GF-D8 (cell line): ENCODE data around the gene ANKRD40.
A peak's percentile ranks its signal among the peaks of the same experiment; 100 is the strongest.
"Not testable (repeated sequence)": the region's sequence is repeated elsewhere in the genome, so short reads cannot be mapped to it uniquely, and the experiment has no call there.

Experiments
- DNase-seq: peaks from one replicate; lab custom pipeline; 2025; lab: John Stamatoyannopoulos, UW

ANKRD40 gene, protein sequence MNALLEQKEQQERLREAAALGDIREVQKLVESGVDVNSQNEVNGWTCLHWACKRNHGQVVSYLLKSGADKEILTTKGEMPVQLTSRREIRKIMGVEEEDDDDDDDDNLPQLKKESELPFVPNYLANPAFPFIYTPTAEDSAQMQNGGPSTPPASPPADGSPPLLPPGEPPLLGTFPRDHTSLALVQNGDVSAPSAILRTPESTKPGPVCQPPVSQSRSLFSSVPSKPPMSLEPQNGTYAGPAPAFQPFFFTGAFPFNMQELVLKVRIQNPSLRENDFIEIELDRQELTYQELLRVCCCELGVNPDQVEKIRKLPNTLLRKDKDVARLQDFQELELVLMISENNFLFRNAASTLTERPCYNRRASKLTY

DNA sequence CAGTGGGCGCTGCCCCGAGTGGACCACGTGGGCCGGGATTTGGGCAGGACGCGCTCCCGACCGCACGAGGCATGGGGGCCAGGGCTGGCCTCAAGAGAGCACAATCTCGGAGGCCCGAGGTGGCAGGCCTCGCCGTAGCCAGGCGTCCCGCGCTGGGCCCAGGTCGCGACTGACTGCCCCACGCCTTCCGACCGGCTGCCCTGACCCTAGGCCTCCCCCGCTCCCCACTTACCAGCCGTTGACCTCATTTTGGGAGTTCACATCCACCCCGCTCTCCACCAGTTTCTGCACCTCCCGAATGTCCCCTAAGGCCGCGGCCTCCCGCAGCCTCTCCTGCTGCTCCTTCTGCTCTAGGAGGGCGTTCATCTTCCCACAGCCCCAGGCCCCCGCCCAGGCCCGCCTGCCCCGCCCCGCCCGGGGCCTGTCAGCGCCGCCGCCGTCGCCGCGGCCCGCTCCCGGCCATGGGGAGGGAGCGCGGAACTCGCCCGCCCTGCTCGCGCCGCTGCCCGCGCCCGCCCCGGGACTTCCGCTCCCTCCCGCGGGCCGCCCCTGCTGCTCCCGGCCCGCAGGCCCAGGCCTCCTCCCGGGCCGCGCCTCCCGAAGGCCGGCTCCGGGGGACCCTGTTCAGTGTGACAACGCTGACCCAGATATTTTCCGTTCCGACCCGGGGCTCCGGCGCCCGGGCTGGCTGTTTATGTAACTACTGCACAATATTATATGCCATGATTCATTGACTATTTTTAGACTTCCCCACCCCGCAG is at the start of gene ANKRD40:
ANKRD40 (minus strand) TSS at position 626 of the 761 bp plus-strand sequence; CDS start at position 366, 260 bp downstream.
- DNase-seq: peak; percentile 68

DNA sequence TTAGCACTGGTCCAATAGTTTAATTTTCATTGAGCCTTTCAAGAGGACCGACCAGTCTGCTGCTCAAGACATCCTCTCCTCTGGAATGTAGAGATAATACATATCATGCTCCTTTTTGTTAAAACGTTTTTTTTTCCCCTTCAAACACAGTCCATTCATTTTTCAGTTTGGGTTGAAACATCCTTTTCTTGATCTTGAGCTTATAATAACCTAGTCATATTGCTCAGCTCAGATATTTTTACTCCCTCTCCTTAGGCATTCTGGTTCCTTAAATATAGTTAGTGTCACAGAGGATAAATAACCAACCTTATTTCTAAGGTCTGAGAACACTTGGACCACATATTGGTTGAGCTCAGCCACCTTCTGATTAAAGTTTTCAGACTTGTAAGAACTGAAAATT is 46.8 kb upstream of the ANKRD40 start:
- DNase-seq: no peak

DNA sequence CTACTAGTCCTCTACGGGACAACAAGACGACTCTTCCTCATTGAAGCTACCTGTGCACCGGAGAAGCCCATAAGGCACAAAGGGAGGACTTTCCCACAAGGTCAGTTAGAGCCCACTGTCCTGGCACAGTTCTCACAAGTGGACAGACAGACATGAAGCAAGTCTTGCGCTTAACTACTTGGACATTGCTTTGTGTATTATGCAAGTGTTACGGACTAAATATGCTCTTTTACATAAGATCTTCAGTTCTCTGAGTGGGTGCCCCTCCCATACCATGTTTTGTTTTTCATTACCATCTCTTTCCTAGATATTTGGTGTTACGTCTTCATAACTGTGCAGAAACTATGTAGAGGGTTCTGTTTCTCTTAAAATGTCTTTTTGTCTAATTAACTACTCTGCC is 41.5 kb upstream of the ANKRD40 start:
- DNase-seq: no peak

DNA sequence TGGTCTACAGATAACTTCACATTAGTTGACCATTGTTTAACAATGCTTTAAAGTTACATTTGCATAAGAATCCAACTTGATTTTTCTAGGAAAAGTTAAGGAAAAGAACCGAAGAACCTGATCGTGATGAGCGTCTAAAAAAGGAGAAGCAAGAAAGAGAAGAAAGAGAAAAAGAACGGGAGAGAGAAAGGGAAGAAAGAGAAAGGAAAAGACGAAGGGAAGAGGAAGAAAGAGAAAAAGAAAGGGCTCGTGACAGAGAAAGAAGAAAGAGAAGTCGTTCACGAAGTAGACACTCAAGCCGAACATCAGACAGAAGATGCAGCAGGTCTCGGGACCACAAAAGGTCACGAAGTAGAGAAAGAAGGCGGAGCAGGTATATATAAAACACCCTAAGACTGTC is 37.9 kb upstream of the ANKRD40 start:
- DNase-seq: no peak

DNA sequence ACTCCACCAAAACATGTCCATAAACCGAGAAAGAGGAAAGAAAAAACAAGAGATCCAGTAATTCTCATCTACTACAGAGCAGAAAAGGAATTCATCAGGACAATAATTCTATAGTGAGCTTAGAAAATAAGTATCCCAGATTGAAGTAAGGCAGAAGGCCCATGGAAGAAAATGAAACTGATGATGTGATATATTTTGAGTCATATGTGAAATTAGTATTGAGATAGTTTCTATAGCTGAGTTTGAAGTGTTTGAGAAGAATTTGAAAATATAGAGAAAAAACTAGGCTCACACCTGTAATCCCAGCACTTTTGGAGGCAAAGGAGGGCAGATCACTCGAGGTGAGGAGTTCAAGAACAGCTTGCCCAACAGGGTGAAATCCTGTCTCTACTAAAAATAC is 31.4 kb upstream of the ANKRD40 start:
- no peak for DNase-seq

DNA sequence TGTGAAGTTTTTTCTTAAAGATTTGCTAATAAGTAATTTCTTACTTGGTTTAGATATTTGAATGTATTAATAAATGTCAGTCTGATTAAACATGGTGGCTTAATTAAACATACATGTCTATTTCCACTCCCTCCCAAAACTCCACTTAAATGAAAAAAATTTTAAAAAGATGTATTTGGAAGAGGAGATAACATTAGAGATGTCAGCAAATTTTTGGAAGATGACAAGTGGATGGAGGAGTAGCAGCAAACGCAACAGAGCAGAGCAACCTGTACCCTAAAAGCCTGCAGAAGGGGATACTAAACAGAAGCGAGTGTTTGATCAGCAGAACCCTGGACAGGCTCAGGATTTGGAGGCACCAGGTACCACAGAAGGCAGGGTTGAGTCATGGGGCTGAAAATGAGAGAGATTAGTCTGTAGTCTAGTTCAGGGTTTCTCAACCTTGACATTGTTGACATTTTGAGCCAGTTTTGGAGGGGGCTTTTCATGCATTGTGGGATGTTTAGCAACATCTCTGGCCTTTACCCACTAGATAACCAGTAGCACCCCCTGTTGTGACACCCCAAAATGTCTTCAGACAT is 29.5 kb upstream of the ANKRD40 start:
- no peak for DNase-seq

DNA sequence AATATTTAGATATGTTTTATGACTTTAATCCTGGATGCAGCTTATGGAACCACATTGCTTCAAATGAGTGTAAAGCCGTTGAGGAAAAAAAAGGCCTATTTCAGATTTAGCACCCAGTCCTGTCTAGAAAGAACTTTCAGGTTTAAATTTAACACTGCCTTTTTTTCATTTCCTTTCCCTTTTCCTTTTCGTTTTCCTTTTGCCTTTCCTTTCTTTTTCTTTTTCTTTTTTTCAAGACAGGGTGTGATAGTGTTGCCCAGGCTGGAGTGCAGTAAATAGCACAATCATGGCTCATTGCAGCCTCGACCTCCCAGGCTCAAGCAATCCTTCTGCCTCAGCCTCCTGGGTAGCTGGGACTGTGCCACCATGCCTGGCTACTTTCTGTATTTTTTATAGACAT is 27.6 kb upstream of the ANKRD40 start:
- DNase-seq: no peak

DNA sequence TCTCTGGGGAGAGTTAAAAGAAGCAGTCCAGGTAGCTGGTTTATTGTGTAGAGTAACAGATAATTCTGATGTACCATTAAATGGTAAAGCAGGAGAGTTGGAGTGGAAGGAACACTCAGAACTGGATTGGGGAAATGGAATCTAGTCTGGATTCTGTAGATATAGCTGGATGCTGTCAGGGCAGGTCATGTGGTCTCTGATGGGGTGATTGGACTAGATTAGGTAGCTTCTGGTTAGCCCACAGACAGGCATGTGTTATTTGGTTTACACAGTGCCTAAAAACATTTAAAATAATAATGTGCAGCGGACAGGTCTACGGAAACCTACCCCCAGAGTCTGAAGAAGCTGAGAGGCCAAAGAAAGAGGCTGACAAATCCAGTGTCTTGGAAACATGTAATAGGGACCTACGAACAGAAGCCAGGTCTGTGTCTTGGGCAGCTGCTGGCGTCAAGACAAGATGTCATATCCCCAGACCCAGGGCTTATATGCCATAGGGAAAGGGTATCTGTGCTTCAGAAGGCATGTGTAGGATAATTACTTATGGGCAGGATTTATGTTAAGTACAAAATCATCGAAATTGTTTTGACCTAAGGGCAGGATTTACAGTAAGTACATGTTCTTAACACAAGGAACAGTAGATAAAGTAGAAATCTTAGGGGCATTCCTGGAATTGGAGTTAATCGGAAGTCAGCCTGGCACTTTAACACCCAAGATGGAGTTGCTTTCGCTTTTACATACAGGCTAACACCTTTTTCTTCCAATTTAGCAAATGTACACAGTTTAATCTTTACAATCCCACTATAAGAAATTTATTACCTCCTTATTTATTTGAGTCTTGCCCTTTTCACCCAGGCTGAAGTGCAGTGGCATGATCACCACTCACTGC is 24.1 kb upstream of the ANKRD40 start:
- no peak for DNase-seq

DNA sequence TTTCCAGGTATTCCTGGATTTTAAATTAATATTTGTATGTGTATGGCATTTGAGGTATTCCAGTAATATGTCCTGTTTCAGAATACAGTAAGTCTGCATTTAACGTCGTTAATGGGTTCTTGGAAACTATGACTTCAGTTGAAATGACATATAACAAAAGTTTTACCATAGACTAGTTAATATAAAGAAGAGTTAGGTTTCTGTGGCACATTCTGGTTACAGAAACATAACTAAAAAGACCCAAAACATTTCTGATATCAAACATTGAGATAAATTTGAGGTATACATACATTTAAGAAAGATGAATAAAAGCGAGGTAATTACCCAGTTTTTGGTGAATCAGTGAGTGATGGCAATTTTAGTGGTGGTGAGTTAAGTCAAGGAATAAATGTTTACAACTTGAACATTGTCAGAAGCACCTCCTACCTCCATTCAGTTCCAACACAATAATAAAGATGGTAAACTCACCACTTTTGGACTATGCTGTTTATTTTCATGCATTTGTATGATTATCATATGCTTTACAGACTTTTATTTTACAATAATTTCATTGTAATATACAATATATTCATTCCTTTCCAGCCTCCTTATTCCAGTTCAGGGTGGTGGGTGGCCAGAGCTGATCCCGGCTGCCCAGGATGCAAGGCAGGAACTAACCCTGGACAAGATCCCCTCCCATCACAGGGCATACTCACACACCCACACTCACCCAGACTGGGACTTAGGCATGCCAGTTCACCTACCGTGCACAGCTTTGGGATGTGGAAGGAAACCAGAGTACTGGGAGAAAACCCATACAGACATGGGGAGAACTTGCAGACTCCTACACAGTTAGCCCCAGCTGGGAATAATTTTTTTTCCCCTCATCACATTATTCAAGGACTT is 21.4 kb upstream of the ANKRD40 start:
- DNase-seq: no peak

DNA sequence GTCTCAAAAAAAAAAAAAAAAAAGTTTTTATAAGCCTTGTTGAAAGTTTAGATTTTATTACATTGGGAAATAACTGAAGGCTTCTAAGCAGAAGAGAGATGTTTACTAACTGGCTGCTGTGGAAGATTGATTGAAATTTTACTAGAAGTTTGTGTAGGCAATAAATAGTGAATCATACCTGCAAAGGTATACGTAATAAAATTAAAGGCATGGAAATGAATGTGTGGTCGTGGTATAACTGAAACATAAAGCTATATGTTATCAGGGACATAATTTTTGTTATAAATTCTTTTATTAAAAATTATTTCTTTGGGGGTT is 20.4 kb upstream of the ANKRD40 start:
- no peak for DNase-seq

DNA sequence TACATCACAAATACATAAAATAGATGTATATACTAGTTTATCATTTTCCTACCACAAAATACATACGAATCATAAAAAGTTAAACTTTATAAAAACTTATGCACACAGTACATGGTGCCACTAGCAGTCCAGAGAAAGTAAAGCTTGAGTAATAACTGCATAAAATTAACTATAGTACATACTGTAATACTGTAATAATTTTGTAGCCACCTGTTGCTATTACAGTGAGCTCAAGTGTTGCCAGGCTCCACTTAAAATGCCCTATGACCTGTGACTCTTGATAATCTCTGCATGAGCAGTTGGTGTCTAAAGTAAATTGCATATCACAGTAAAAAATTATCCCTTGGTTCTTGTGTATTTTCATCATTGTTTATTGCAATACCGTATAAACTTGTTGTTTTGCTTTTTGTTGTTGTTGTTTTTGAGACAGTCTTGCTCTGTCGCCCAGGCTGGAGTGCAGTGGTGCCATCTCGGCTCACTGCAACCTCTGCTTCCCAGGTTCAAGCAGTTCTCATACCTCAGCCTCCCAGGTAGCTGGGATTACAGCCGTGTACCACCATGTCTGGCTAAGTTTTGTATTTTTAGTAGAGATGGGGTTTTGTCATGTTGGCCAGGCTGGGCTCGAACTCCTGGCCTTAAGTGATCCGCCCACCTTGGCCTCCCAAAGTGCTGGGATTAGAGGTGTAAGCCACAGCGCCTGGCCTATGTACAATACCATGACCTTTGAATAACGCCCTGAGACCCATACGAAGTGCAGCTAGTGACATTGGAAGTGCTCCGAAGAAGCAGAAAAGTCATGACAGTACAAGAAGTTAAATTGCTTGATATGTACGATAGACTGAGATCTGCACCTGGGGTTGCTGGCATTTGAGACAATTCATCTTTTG is 18.3 kb upstream of the ANKRD40 start:
- DNase-seq: no peak

DNA sequence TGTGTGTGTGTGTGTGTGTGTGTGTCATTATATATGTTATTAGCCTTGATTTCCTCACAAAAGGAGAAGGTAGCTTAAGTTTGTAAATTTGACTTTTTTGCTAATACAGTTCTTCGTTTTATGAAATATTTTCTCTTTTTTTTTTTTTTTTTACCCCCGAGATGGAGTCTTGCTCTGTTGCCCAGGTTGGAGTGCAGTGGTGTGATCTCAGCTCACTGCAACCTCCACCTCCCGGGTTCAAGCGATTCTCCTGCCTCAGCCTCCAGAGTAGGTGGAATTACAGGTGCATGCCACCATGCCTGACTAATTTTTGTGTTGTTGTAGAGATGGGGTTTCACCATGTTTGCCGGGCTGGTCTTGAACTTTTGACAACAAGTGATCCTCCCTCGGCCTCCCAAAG is 16.9 kb upstream of the ANKRD40 start:
- not testable (repeated sequence) for DNase-seq

DNA sequence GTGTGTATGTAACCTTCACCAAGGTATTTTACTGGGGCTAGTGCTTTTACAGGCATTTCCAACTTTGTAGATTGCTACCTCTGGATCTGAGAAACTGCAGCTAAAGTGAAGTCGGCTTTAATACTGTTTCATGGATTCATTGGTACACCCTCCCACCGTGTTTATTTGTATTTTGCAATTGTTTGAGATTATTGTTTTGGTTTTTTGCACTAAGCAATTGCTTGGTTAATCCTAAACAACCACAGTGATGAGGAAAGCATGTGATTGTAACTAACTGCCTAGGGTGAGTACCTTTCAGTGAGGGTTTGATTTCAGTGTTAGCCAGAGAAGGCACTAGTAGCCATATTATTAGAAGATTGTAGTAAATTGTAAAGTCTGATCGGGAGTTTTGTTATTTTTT is 15.0 kb upstream of the ANKRD40 start:
- DNase-seq: no peak

DNA sequence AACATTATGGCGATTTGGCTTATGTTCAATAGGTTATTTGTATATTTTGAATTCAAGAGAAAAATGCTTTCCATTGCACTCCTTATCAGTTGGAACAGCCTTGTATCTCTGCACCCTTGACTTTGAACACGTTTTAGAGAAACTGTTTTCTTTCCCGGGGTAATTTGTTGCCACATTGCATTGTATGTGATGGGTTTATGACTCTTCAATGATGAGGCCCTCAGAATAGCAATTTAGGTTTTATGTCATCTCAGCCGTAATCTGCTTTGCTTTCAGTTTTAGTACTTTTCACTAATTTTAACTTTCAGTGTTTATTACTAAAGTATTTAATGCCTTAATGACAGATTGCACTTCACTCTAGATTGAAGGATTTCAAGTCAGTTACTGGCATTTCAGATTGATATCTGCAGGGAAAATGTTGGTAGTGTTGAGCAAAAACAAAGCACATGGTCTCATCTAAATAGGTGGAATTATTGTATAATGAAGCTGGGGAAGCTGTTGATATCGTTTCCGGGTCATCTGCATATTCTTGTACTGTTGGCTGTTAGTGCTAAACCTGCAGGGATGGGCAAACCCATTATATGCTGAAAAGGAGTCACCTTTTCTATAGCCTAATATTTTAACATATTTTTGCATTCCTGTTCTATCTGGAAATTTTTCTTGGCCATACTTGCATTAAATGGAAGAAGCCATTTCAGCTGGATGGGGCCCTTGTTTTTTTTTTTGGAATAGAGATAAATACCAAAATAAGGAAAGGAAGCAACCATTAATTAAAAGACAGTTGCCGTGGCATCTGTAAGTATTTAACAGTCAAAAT is 13.7 kb upstream of the ANKRD40 start:
- peak; percentile 9 for DNase-seq

DNA sequence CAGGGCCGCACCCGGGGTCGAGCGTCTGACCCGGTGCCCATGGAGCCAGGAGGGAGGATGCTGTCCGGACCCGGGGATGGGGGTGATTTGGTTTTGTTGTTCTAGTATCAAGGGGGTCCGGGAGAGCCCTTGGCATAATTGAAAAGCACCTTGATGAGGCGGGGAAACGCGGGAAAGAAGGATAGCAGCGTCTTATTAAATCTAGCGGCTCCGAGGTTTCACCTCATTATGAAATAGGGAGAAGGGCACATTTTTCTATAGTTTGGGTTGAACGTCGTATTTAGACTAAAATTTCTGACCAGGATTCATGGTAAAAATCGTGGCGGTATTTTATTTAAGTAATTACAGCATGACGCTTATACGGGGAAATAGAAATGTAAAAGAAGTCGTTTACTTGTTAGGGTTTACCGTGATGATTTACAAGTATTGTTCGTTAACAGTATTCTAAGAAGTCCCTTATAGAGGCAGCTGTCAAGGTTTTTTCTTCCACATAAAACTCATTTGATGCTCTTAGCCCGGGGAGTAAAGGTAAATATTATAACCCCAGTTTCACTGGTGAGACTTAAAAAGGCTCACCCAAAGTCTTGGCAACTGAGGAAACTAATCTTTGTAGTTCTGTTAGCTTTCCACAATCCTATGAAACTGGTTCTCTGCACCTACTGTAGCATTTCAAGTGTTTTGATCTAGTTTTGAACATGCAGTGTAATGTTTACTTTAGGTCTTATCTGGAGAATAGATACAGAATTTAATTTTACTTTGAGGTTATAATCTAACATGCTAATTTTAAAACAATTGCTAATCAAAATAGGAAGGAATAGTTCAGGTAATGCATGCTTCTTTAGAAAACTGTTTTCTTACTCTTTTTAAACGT is 12.4 kb upstream of the ANKRD40 start:
- no peak for DNase-seq

DNA sequence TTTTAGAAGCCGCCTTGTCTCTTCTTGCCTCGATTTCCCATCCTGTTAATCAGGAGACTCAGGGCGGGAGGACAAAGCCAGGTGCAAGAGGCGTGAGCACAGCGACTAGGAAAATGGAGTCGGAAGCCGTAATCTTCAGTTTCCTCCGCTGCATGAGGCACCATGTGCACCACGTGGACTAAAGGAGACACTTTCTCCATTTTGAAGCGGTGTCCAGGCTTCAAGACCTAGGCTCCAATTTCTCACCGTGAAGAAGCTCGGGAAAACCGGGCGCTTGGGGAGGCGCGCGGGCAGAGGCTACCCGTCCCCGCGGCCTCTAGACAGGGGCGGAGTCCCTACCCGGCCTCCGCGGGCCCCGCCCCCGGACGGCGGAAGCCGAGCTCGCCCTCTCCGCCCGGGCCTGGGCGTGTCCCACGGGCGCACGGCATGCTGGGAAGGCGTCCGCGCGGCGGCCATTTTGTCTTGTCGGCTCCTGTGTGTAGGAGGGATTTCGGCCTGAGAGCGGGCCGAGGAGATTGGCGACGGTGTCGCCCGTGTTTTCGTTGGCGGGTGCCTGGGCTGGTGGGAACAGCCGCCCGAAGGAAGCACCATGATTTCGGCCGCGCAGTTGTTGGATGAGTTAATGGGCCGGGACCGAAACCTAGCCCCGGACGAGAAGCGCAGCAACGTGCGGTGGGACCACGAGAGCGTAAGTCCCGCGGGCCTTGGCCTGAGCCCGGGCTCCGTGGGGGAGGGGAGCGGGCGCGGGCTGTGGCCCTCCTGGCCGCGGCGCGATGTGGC is 11.6 kb upstream of the ANKRD40 start, which contains the start of gene LUC7L3:
LUC7L3 (plus strand) TSS at position 460 of the 780 bp plus-strand sequence; CDS start at position 590, 130 bp downstream.
- peak; percentile 73 for DNase-seq

DNA sequence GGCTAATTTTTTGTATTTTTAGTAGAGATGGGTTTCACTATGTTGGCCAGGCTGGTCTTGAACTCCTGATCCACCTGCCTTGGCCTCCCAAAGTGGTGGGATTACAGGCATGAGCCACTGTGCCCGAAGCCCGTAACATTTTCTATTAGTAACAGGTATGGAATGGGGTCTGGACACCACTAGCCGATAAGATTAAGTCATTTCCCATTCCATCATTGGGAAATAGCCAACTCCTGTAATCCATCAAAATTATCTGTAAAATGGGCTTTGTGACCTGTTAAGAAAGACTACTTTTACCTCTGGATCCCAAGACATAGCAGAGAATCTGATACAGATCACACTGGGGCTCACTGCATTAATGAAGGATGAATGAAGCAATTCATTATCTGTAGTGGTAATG is 7.8 kb upstream of the ANKRD40 start:
- DNase-seq: no peak
